GM12872 (cell line): ENCODE measurements around the gene PAWR.

ENCODE experiments used
- CTCF ChIP-seq: IDR thresholded peaks from 3 replicates; pipeline ENCODE4 v1.5.1; 2011; ENCODE audit warnings: low read depth, mild to moderate bottlenecking, low read length, moderate library complexity; ENCODE audit not compliant: insufficient read depth

PAWR gene

GRCh38 chr12:79559591-79559990 lies 131.2 kb downstream of the PAWR start:
- no peak for TF ChIP-seq CTCF

- no peak for TF ChIP-seq CTCF
Observed at GRCh38 chr12:79558924-79559469, 131.8 kb downstream of the PAWR start.

GRCh38 chr12:79557690-79558315 lies 133.0 kb downstream of the PAWR start:
- TF ChIP-seq CTCF, result no peak

- peak; percentile 40; the same call in 2 of the 3 replicates for TF ChIP-seq CTCF
Observed at GRCh38 chr12:79555028-79555925, 135.5 kb downstream of the PAWR start.

- TF ChIP-seq CTCF, result no peak
Observed at GRCh38 chr12:79553863-79554574, 136.7 kb downstream of the PAWR start.

GRCh38 chr12:79552192-79552591 lies 138.6 kb downstream of the PAWR start:
- no peak for TF ChIP-seq CTCF
